Kidney (tissue), 14 donors: ENCODE results near the gene HPS6. TPM values are rescaled to one million over a fixed set of nuclear protein-coding genes. Genes with fewer than 3 reads are reported as not detected.
A peak's percentile ranks its signal among the peaks of the same experiment; 100 is the strongest.

Experiments used
- DNase-seq, 5 donors: peaks; one replicate each; pipeline ENCODE4 v3.0.0-alpha.2; 2013 to 2020
- FAIRE-seq: peaks from 2 replicates; lab custom pipeline; 2012; peaks lifted over from hg19 to GRCh38; lab: Jason Lieb, UNC
- H3K27ac ChIP-seq, 2 donors: one replicate each; pipeline ENCODE4 v1.7.0; 2013; ENCODE audit warnings: low read depth in 2 of 2, low read length in 2 of 2, inconsistent platforms in 1 of 2
- H3K27me3 ChIP-seq: one replicate; pipeline ENCODE4 v1.7.1; 2013; ENCODE audit warnings: low read length, inconsistent platforms; ENCODE audit not compliant: control insufficient read depth, insufficient read depth
- H3K36me3 ChIP-seq, 3 donors: one replicate each; pipeline versions ENCODE4 v1.7.0 to v1.7.1; 2013; ENCODE audit warnings: low read length in 3 of 3, control low read depth in 1 of 3, inconsistent platforms in 1 of 3; ENCODE audit not compliant: insufficient read depth in 3 of 3, control insufficient read depth in 2 of 3
- H3K4me1 ChIP-seq, 3 donors: one replicate each; pipeline versions ENCODE4 v1.7.0 to v1.7.1; 2013; ENCODE audit warnings: low read length in 3 of 3, inconsistent platforms in 1 of 3, low read depth in 1 of 3; ENCODE audit not compliant: control insufficient read depth in 2 of 3, insufficient read depth in 2 of 3
- H3K4me3 ChIP-seq, 3 donors: one replicate each; pipeline versions ENCODE4 v1.7.0 to v1.8.1; 2013; ENCODE audit warnings: low read length in 3 of 3, control low read depth in 1 of 3, inconsistent platforms in 1 of 3
- H3K9ac ChIP-seq, 3 donors: one replicate each; pipeline versions ENCODE4 v1.7.0 to v1.7.1; 2013; ENCODE audit warnings: low read length in 3 of 3, control low read depth in 1 of 3, inconsistent platforms in 1 of 3
- H3K9me3 ChIP-seq, 3 donors: one replicate each; pipeline versions ENCODE4 v1.7.0 to v1.7.1; 2013; ENCODE audit warnings: low read length in 3 of 3, control low read depth in 1 of 3, inconsistent platforms in 1 of 3; ENCODE audit not compliant: control insufficient read depth in 2 of 3, insufficient read depth in 1 of 3
- CTCF ChIP-seq: IDR thresholded peaks from 3 replicates; pipeline ENCODE4 v1.5.1; 2012; ENCODE audit warnings: mild to moderate bottlenecking, moderate library complexity, borderline replicate concordance; ENCODE audit not compliant: insufficient read depth; ENCODE audit errors: extremely low read depth
- intact Hi-C: fragments of 100-400 bp; cut with DNase I; formaldehyde crosslinking; loops from one replicate; pipeline ENCODE4 v1.11.1; 2022
- polyA plus RNA-seq: library from polyadenylated mRNA; stranded (reverse); fragments of 350-450 nt; fragmentation: Illumina TruSeq; extraction: RNeasy Lipid Tissue Mini Kit (QIAGEN cat#74804); gene quantifications from one replicate; pipeline ENCODE4 v1.2.3, GENCODE V29; 2014; ENCODE audit warnings: low read depth, low replicate concordance; ENCODE audit not compliant: insufficient read depth
- total RNA-seq: library from RNA; stranded (reverse); fragmentation: NEBNext Ultra II Directional; extraction: Animal tissue kit (Norgen Biotek cat#: 25700); gene quantifications from one replicate; pipeline ENCODE4 v1.2.1, GENCODE V29; 2021
- donor health status: control.
- donor health status: control.
- donor health status: control.
- donor health status: control.
- donor health status: control.
- donor health status: DM: yes; HTN: yes; CAD: no.
- donor health status: Normal renal cell carcinoma (clear cell type).

The HPS6 gene
- total and polyA plus RNA-seq, 2 donors from 2014 or later: 11.9 to 20.0 TPM

- no peak for TF ChIP-seq CTCF
- Histone ChIP-seq H3K4me3 (peak overlapping the region; percentile 30 to 71 (median 57)), H3K36me3 (peaks cover 18 to 34% (median 29%) of the 10 kb centered on the region in 3 donors), H3K27me3 (no peaks in the 10 kb centered on the region), H3K9ac (peak overlapping the region in 2 of 3 donors; percentile 65 to 67), H3K4me1 (peaks cover 7 to 43% (median 33%) of the 10 kb centered on the region in 3 donors), H3K27ac (no peak overlapping the region), H3K9me3 (no peaks in the 10 kb centered on the region)
- intact Hi-C loops: no loop called here
- DNase-seq (no peak), FAIRE-seq (no peak)
These were observed 48.3 kb downstream of the HPS6 start for GRCh38 chr10:102113261-102113955.

- H3K36me3 ChIP-seq: peaks cover 14 to 26% (median 21%) of the 10 kb centered on the region in 3 donors
- no peaks in the 10 kb centered on the region for H3K9me3 ChIP-seq
- no peak for TF ChIP-seq CTCF
- no peak for FAIRE-seq
- intact Hi-C loops: no loop called here
- H3K4me1 ChIP-seq: peaks cover 7 to 49% (median 38%) of the 10 kb centered on the region in 3 donors
- peak overlapping the region; percentile 30 to 71 (median 57) for H3K4me3 ChIP-seq
- H3K27me3 ChIP-seq: no peaks in the 10 kb centered on the region
- peak overlapping the region in 1 of 2 donors; percentile 47 for H3K27ac ChIP-seq
- peak in 4 of 5 donors; percentile 35 to 78 (median 50) for DNase-seq
- H3K9ac ChIP-seq: peak overlapping the region; percentile 61 to 67 (median 65)
These were observed 49.1 kb downstream of the HPS6 start for GRCh38 chr10:102113956-102114857.

GRCh38 chr10:102114861-102115618 is 49.9 kb downstream of the HPS6 start:
- Histone ChIP-seq H3K27ac (peak overlapping the region in 1 of 2 donors; percentile 67), H3K27me3 (no peaks in the 10 kb centered on the region)
- no peak for FAIRE-seq

More at GRCh38 chr10:102114861-102115618, 49.9 kb downstream of the HPS6 start:
- peak; percentile 89 to 98 (median 95) for DNase-seq
- Histone ChIP-seq H3K4me1 (peaks cover 7 to 49% (median 38%) of the 10 kb centered on the region in 3 donors), H3K9me3 (no peaks in the 10 kb centered on the region), H3K4me3 (peak overlapping the region; percentile 18 to 61 (median 51)), H3K36me3 (peaks cover 8 to 18% (median 13%) of the 10 kb centered on the region in 3 donors), H3K9ac (peak overlapping the region; percentile 21 to 73 (median 27))
- intact Hi-C loops: no loop called here
- no peak for TF ChIP-seq CTCF
